GM12801 (cell line): Measurements from ENCODE around the gene CD164L2.

Source experiments
- CTCF ChIP-seq: IDR thresholded peaks from one replicate; pipeline ENCODE4 v1.5.1; 2011; ENCODE audit warnings: control low read depth; ENCODE audit not compliant: insufficient read length; ENCODE audit errors: extremely low read depth

CD164L2 gene

DNA sequence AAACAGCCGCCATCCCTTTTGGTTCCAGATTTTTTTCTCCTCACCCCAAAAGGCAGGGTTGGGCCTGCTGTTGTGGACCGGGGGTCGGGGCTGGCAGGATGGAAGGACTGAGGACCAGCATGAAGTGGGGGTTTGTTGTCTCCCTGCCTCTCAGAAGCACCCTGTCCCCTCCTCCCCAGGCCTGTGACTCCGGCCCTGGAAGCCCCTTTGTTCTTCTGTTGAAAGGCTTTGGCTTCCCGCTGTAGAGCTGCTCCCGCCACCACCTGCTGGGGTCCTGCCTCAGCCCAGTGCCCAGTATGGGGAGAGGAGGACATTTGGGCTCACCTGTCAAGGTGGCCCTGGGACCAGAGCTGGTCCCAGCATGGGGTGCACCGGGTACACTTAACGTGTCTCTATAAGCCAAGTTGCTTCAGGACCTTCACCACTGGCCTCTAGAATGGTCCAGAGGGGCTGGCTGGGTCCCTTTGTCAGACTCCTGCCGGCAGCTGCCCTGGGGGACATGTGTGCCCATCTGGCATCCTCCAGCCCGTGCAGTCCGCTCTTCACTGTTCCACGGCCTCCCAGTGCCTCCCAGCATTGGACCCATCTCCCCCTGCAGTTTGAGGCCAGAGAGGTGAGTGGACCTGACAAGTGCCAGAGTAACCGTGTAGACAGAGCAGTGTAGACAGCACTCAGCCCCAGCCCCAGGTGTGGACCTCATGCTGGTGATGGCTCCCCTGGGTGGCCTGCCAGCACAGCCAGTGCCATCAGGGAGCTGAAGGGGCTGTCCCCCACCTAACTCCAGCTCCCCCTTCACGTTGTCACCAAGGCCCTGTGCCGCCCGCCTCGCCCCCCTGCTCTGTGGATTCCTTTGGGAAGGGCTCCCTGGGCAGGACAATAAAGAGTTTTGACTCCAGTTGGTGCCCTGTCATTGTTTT lies 47.4 kb downstream of the CD164L2 start:
- no peak for TF ChIP-seq CTCF

DNA sequence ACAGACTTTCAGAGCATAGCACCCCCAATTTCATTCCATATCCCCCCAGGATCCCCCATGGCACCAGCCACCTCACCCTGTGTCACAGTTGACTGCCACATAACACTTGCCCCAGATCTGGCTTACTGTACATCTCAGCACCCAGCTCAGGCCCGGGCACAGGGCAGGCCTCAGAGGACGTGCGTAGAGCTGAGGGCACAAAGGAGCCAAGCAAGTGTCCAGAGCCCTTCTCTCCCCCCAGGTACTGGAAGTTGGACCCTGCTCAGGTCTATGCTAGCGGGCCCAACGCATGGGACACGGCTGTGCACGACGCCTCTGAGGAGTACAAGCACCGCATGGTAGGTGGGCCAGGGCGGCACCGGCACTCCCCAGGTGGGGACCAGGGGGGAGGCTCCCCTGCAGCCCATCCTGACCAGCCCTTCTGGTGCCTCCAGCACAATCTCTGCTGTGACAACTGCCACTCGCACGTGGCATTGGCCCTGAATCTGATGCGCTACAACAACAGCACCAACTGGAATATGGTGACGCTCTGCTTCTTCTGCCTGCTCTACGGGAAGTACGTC lies 49.3 kb downstream of the CD164L2 start:
- no peak for TF ChIP-seq CTCF

- TF ChIP-seq CTCF, result no peak
Measured at GRCh38 chr1:27332536-27333281, 50.4 kb downstream of the CD164L2 start.

DNA sequence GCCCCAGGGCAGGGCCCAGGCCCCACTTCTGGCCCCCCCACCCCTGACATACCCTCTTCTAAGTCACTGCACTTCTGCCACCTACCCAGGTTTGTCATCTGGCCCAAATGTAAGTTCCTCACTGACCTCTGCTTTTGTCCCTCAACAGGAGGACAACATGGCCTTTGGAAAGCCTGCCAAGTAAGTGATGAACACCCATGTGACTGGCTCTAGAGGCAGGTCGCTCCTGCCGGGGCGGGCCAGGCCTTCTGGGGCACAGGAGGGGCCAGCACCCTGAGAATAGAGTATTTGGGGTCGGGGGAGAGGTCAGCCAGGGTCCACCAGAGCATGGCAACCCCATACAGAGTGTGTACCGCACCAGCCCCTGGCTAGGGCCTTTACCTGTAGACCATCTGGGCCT lies 51.2 kb downstream of the CD164L2 start:
- no peak for TF ChIP-seq CTCF

DNA sequence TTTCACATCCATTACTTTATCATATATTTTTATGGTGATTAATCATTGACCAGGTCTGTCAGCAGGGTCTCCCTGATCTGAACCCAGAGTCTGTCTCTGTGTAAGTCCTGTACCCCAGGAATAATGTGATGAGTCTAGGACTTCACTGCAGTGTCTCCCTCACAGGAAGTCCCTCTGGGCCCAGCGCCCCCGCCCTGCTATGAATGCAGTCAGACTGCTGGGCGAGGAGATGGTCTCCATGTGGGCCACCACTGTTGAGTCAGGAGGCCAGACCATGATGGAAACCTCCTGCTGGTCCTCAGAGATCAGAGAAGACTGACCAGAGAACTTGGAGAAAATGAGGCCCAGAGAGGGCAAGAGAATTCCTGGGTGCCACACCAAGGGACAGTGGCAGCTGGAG lies 51.7 kb downstream of the CD164L2 start:
- TF ChIP-seq CTCF, result no peak

DNA sequence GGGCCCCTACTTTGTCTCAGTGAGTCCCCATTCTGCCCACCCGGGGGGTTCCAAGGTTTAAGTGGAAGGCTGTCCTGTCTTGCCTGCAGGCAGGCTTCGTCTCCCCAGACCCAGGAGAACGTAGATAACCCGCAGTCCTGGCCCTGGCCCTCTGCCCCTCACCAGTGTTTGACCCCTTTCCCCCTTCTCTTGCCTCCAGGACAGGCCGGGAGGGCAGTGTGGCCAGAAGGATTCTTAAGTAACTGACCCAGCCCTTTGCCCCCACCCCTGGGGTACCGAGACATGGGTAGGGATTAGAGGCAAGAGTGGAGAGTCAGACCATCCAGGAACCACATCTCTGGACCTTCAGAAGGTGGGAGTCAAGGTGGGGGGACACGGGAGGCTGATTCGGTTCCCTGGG lies 52.3 kb downstream of the CD164L2 start:
- TF ChIP-seq CTCF, result no peak
